ENCODE data around the gene DUSP3.

DUSP3 gene

DNA sequence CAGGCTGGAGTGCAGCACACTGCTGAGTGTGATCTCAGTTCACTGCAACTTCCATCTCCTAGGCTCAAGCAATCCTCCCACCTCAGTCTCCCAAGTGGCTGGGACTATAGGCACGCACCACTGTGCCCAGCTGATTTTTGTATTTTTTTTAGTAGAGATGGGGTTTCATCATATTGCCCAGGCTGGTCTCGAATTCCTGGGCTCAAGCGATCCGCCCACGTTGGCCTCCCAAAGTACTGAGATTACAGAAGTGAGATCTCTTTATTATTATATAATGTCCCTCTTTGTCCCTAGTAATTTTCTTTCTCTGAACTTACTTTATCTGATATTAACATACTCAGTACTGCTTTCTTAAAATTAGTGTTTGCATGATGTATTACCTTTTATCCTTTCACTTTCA is 9.8 kb upstream of the DUSP3 start:
- FAIRE-seq: no peak
- TF ChIP-seq TAF1 (IDR thresholded peaks at IDR 0.05; ENCODE audit: low read depth, low read length): no peak
- no peak for TF ChIP-seq POU2F2 (IDR thresholded peaks at IDR 0.05; ENCODE audit: low read depth, low read length)
- no peak for TF ChIP-seq POLR2AphosphoS5 (IDR thresholded peaks at IDR 0.05; ENCODE audit: low read depth, low read length)
- TF ChIP-seq POLR2A (IDR thresholded peaks at IDR 0.05; ENCODE audit: low read depth, low read length): no peak
- TF ChIP-seq SPI1 (IDR thresholded peaks at IDR 0.05; ENCODE audit: low read depth, low read length): no peak
- TF ChIP-seq PAX5 (IDR thresholded peaks at IDR 0.05; ENCODE audit: insufficient read depth, low read length, severe bottlenecking): no peak
- DNase-seq (ENCODE audit: insufficient read length, low spot score): no peak

DNA sequence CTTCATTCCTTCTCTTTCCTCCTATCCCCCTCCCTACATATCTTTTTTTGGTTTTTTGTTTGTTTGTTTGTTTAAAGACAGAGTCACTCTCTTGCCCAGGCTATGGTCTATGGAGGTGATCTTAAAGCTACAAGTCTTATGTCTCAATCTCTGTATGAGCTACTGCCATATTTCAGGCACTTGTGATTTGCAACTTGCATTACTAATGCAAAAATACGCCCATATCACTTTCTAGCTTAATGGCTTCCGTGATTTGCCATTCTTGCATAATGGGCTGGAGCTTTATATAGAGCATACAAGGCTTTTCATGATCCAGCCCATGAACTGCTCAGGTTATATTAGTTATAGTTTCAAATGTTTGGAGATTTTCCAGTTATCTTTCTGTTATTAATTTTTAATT is 9.0 kb upstream of the DUSP3 start:
- no peak for DNase-seq (ENCODE audit: insufficient read length, low spot score)
- TF ChIP-seq POU2F2 (IDR thresholded peaks at IDR 0.05; ENCODE audit: low read depth, low read length) (no peak), PAX5 (IDR thresholded peaks at IDR 0.05; ENCODE audit: insufficient read depth, low read length, severe bottlenecking) (no peak), SPI1 (IDR thresholded peaks at IDR 0.05; ENCODE audit: low read depth, low read length) (no peak), POLR2A (IDR thresholded peaks at IDR 0.05; ENCODE audit: low read depth, low read length) (no peak), TAF1 (IDR thresholded peaks at IDR 0.05; ENCODE audit: low read depth, low read length) (no peak), POLR2AphosphoS5 (IDR thresholded peaks at IDR 0.05; ENCODE audit: low read depth, low read length) (no peak)
- FAIRE-seq: no peak

DNA sequence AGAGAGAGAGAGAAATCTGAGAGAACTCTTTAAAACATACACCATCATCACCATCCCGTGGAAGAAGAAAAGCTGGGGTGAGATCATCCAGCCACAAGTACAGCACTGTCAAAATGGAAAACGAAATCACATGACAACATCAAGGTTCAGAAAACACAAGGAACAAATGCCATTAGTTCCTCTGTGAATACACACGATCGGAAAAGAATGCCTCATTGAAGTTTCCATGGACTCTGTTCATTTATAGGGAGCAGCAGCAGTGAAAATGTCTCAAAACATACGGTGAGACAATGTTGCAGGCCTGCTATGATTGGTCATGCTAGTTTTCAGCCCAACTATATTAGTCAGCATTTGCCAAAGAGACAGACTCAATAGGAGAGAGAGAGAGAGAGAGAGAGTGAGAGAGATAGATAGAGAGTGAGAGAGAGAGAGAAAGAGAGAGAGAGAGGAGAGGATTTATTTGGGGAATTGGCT is 5.9 kb upstream of the DUSP3 start:
- TF ChIP-seq POLR2A (IDR thresholded peaks at IDR 0.05; ENCODE audit: low read depth, low read length): no peak
- no peak for TF ChIP-seq PAX5 (IDR thresholded peaks at IDR 0.05; ENCODE audit: insufficient read depth, low read length, severe bottlenecking)
- no peak for TF ChIP-seq TAF1 (IDR thresholded peaks at IDR 0.05; ENCODE audit: low read depth, low read length)
- TF ChIP-seq POU2F2 (IDR thresholded peaks at IDR 0.05; ENCODE audit: low read depth, low read length): no peak
- TF ChIP-seq SPI1 (IDR thresholded peaks at IDR 0.05; ENCODE audit: low read depth, low read length): no peak
- TF ChIP-seq POLR2AphosphoS5 (IDR thresholded peaks at IDR 0.05; ENCODE audit: low read depth, low read length): no peak
- FAIRE-seq (no peak), DNase-seq (ENCODE audit: insufficient read length, low spot score) (no peak)

DNA sequence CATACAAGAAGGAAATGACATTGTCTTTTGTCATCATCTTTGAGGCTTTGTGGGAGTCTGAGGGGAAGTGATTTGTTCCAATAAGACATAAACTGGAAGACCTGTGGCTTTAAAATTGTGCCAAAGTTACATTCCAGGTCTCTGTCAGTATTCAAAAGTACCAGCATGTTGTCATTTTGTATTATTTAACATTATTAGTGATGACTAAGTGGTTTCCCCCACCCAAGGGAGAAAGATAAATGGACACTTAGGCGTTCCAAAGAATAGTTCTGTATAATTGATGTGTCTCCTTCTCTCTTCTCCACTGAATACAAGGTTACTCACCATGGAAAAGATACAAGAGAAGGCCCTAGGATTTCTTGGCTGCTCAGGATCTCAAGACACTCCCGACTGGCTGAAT is 5.3 kb upstream of the DUSP3 start:
- TF ChIP-seq PAX5 (IDR thresholded peaks at IDR 0.05; ENCODE audit: insufficient read depth, low read length, severe bottlenecking): no peak
- TF ChIP-seq TAF1 (IDR thresholded peaks at IDR 0.05; ENCODE audit: low read depth, low read length): no peak
- TF ChIP-seq POU2F2 (IDR thresholded peaks at IDR 0.05; ENCODE audit: low read depth, low read length): no peak
- no peak for DNase-seq (ENCODE audit: insufficient read length, low spot score)
- no peak for FAIRE-seq

DNA sequence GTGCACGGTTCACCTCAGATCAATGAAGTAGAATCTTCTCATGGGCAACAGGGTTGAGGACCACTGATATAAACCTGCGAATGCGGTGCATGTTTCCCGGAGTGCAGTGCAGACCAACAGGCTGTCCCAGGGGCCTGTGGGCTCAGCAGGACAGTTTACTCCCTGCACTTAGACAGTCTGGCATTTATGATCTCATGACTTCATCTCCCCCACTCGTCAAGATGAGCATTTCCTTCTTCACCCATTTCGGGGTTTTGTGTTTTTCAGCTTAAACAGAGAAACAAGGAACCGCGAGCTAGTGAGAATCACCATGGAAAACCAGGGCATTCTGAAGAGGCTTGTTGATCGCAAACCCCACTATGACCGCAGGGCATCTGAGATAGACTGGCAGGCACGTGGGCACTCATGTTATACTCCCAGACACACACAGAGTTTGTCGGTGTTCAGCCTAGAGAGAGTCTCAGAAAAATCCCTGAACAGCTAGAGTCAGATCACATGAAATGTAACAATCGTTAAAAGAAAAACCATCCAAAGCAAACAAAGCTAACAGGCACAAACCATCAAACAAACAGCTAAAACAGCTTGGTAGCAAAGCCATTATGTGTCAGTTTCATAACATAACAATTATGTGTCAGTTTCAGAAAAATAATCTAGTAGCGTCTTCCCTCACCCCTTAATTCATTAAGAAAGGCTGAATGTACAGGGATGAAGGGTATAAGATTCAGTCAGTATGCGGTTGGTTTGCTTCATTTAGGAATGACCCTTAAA is 4.3 kb upstream of the DUSP3 start:
- DNase-seq (ENCODE audit: insufficient read length, low spot score): no peak
- FAIRE-seq: no peak
- no peak for TF ChIP-seq PAX5 (IDR thresholded peaks at IDR 0.05; ENCODE audit: insufficient read depth, low read length, severe bottlenecking)

DNA sequence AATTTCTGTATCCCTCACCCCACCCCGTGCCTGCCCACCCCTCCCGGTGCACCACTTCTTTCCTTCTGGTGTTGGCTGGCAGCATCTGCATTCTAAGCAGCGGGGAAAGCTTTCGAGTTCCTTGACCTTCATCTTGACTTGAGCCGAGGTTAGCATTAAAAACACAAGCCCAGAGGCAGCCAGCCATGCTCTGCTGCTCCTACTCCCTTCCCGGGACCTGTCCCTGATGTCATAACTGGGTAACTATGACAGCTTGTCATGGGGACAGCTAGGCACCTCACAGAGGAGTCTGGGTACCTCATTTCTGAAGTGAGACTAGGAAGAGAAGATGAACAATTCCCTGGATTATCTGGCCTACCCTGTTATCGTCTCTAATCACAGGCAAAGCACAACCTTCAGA is 1.4 kb upstream of the DUSP3 start, which contains the start of gene CFAP97D1:
TSS of gene CFAP97D1 (plus strand) at position 301 of the 400 bp plus-strand sequence. CDS start at position 329, 28 bp downstream.
- FAIRE-seq (no peak), DNase-seq (ENCODE audit: insufficient read length, low spot score) (no peak)
- TF ChIP-seq TAF1 (IDR thresholded peaks at IDR 0.05; ENCODE audit: low read depth, low read length): no peak

DNA sequence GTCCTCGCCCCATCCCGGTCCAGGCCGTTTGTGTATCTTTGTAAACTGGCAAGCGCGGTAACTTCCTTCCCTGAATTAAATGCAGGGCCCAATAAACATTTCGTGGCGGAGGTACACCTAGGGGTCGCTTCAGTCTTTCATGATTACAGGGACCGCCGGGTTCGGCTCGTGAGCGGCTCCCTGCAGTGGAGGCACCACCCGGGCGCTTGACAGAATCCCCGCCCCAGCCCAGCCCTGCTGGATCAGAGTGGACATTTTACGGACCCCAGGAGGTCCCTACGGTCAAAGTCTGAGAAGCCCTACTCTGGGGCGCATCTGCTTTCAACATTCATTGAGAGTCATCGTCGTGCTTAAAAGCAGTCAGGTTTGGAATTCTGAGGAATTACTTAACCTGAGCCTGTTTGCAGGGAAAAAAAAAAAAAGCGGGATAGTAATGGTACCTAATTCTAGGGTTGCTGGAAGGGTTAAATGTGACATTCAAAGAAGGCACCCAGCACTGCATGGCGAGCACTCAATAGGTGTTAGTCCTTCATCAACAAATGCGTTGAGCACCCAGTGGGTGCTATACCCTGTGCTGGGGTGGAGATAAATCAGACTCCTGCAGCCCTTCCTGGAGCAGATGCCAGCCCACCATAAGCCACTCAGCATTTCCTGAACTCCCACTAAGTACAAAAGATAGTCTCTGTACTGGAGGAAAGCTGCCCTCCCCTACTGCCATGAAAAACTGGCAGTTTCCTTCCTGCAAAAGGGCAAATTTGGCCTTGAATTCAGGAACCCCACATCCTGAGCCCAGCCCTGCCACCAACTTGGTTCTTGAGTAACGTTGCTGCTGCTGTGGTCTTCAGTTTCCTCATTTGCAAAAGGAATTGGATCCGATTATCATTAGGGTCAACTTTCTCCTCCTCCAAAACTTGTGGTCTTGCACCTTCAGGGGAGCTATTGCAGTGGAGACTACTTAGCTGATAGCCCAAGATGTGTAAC is 658 bp upstream of the DUSP3 start:
- TF ChIP-seq TAF1 (IDR thresholded peaks at IDR 0.05; ENCODE audit: low read depth, low read length): no peak
- TF ChIP-seq POLR2A (IDR thresholded peaks at IDR 0.05; ENCODE audit: low read depth, low read length): no peak
- TF ChIP-seq POLR2AphosphoS5 (IDR thresholded peaks at IDR 0.05; ENCODE audit: low read depth, low read length): no peak
- no peak for TF ChIP-seq PAX5 (IDR thresholded peaks at IDR 0.05; ENCODE audit: insufficient read depth, low read length, severe bottlenecking)
- TF ChIP-seq SPI1 (IDR thresholded peaks at IDR 0.05; ENCODE audit: low read depth, low read length): no peak
- TF ChIP-seq POU2F2 (IDR thresholded peaks at IDR 0.05; ENCODE audit: low read depth, low read length): no peak
- FAIRE-seq (no peak), DNase-seq (ENCODE audit: insufficient read length, low spot score) (no peak)

DNA sequence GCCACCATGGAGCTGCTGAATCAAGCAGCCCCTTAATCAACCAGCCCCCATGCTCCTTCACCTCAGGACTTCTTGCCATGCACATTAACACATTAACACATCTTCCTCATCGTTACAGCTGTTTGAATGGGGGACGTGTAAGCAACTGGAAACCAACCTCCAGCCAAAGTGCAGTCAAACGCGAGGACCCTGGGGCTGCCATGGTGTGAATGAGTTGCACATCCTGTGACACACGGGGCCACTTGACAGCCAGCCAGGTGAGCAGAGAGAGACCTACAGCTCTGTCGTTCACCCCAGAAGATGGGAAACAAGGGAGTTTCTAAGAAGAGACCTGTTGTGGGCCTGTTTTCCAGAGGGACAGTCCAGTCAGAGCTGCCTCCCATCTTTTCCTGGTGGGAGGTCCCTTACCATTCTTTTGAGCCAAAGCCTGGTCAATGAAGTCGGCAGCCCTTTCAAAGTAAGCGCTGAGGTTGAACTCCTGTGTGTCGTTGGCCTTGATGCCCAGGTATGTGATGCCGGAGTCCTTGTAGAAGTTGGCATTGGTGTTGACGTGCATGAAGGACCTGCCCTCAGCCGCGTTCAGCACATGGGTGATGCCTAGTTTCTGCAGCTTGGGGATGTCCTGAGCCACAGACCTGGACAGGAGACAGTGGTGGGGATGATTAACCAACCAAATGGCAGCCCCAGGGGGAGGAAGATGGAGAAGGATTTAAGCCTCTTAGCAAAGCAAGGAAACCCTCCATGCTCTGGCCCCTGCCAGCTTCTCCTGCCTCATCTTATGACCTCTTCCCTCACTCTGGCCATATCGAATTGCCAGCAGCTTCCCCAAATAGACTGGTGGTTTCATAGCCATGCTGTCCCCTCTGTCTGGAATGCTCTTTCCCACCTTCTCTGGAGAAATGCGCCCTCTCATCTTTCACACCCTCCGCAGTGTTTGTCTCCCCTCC is 4.2 kb downstream of the DUSP3 start:
- DNase-seq (ENCODE audit: insufficient read length, low spot score) (no peak), FAIRE-seq (no peak)
- TF ChIP-seq SPI1 (IDR thresholded peaks at IDR 0.05; ENCODE audit: low read depth, low read length): no peak
- no peak for TF ChIP-seq TAF1 (IDR thresholded peaks at IDR 0.05; ENCODE audit: low read depth, low read length)

DNA sequence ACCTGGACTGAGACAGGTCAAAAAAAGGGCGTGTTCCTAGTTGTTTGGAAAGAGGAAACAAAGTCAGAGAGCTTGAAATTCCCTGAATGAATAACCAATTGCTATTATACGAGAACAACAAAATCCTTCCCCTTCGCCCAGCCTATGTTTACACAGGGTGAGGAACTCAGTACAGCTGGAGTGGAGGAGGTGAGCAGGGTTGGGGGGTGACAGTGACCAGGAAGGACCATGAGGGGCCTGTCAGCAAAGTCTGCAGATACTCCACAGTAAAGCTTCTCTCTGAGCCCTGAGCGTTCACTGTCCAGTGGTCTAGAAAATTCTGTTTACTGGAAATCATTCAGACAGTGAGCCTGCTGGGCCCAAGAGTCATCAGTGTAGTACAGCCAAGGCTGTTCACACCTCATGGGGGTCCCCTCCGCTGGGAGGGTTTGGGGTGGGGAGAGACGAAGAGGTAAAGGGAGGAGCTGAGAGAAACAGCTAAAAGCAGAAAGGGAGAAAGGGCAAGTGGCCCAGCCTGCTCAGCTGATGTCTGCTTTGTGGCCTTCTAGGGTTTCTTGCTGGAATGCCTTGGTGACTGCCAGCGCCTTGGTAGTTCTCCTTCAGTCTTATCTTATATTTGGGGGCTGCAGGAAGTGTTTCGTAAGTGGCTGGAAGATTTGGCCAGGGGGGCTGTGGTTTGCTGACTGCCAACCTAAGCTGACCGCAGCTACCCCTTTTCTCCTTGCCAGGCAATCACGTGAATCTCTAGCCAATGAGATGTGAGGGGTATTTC is 5.7 kb downstream of the DUSP3 start:
- TF ChIP-seq POLR2A (IDR thresholded peaks at IDR 0.05; ENCODE audit: low read depth, low read length) (no peak), TAF1 (IDR thresholded peaks at IDR 0.05; ENCODE audit: low read depth, low read length) (no peak), POU2F2 (IDR thresholded peaks at IDR 0.05; ENCODE audit: low read depth, low read length) (no peak), SPI1 (IDR thresholded peaks at IDR 0.05; ENCODE audit: low read depth, low read length) (no peak), PAX5 (IDR thresholded peaks at IDR 0.05; ENCODE audit: insufficient read depth, low read length, severe bottlenecking) (no peak), POLR2AphosphoS5 (IDR thresholded peaks at IDR 0.05; ENCODE audit: low read depth, low read length) (no peak)
- no peak for DNase-seq (ENCODE audit: insufficient read length, low spot score)
- no peak for FAIRE-seq

Measured in GM12891 (cell line).